ENCODE results near the gene WHRN. TPM values are rescaled to one million over a fixed set of nuclear protein-coding genes. Genes with fewer than 3 reads are reported as not detected.

The WHRN gene
- total RNA-seq, 2 experiments from 2014 or later: 19.9 to 20.5 TPM

DNA sequence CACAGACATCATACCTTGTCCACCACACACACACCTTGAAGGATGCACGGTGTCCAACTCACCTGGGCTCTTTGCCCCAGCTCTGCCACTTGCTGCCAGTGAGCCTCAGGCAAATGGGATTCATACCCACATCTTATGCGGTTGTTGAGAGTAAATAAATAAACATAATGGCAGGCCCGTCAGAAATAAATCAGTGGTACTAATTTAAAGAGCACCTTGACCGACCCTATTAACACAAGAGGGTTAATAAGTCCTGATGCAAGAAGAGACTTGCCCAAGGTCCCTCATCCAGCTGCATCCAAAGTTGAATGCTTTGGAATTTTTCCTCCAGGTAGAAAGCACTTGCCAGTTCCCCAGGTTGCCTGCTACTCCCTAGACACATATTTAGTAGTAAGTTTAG, 105.9 kb downstream of the WHRN start:
- H3K9me3 Mint-ChIP-seq: no peaks in the 10 kb centered on the region
- ChIA-PET CTCF (interaction anchor here (1.0 to 1.4 kb wide), 2 partner anchors 14 to 254 kb away, joined by 3 to 5 read pairs; no protein-coding TSS in a partner anchor), POLR2A (interaction anchor here (0.8 to 2.3 kb wide), 5 partner anchors 12 to 499 kb away, joined by 3 to 13 read pairs (median 8); partner anchors contain the start of gene AKNA)
- intact Hi-C loops (cut with DNase I, micrococcal nuclease): loop anchor here (2.0 to 10.0 kb wide), 4 partner anchors 15 to 1125 kb away; partner anchors contain the start of genes CDC26 (in 1 of the 2) and PRPF4 (in 1 of the 2)
- peaks cover 17% of the 10 kb centered on the region for H3K36me3 Mint-ChIP-seq (ENCODE audit: low read depth)
- DNase-seq: no peak
- Histone ChIP-seq H3K27me3 (ENCODE audit: control insufficient read depth in 1 of 2, insufficient read depth in 2 of 2, low read length in 2 of 2) (no peaks in the 10 kb centered on the region), H3K4me1 (ENCODE audit: insufficient read depth, low read length) (peaks cover 40% of the 10 kb centered on the region), H3K9me3 (ENCODE audit: control insufficient read depth in 1 of 2, insufficient read depth in 1 of 2, low read length in 2 of 2) (no peaks in the 10 kb centered on the region), H3K27ac (ENCODE audit: low read depth in 1 of 2, low read length in 2 of 2) (no peak overlapping the region), H3K36me3 (ENCODE audit: insufficient read depth, low read length) (peaks cover 8% of the 10 kb centered on the region), H3K4me3 (ENCODE audit: low read length) (no peak overlapping the region)
- peak overlapping the region; percentile 56 for H3K4me3 Mint-ChIP-seq
- no peaks in the 10 kb centered on the region for H3K27me3 Mint-ChIP-seq
- peak overlapping the region; percentile 98 for H3K27ac Mint-ChIP-seq
- TF ChIP-seq, protein P1, sequence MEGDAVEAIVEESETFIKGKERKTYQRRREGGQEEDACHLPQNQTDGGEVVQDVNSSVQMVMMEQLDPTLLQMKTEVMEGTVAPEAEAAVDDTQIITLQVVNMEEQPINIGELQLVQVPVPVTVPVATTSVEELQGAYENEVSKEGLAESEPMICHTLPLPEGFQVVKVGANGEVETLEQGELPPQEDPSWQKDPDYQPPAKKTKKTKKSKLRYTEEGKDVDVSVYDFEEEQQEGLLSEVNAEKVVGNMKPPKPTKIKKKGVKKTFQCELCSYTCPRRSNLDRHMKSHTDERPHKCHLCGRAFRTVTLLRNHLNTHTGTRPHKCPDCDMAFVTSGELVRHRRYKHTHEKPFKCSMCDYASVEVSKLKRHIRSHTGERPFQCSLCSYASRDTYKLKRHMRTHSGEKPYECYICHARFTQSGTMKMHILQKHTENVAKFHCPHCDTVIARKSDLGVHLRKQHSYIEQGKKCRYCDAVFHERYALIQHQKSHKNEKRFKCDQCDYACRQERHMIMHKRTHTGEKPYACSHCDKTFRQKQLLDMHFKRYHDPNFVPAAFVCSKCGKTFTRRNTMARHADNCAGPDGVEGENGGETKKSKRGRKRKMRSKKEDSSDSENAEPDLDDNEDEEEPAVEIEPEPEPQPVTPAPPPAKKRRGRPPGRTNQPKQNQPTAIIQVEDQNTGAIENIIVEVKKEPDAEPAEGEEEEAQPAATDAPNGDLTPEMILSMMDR (IDR thresholded peaks at IDR 0.05): no peak
- no peak for ATAC-seq (ENCODE audit: poor library complexity)
- peaks cover 31% of the 10 kb centered on the region for H3K4me1 Mint-ChIP-seq (ENCODE audit: low read depth)

- TF ChIP-seq, protein P1 (IDR thresholded peaks at IDR 0.05): no peak
- CTCF ChIA-PET: interaction anchor here (0.7 to 6.5 kb wide), 6 partner anchors 12 to 255 kb away, joined by 3 to 56 read pairs (median 4); partner anchors contain the start of gene AKNA
- H3K27ac Mint-ChIP-seq: peak overlapping the region; percentile 98
- no peaks in the 10 kb centered on the region for H3K27me3 Mint-ChIP-seq
- peak overlapping the region; percentile 97 for H3K4me3 Mint-ChIP-seq
- ATAC-seq (ENCODE audit: poor library complexity) (peak; percentile 84), DNase-seq (peak; percentile 90 to 98 (median 96))
- peaks cover 53% of the 10 kb centered on the region for H3K4me1 ChIP-seq (ENCODE audit: insufficient read depth, low read length)
- H3K36me3 Mint-ChIP-seq (ENCODE audit: low read depth): peaks cover 20% of the 10 kb centered on the region
- H3K4me1 Mint-ChIP-seq (ENCODE audit: low read depth): peaks cover 45% of the 10 kb centered on the region
- no peaks in the 10 kb centered on the region for H3K27me3 ChIP-seq (ENCODE audit: control insufficient read depth in 1 of 2, insufficient read depth in 2 of 2, low read length in 2 of 2)
- H3K9me3 Mint-ChIP-seq: no peaks in the 10 kb centered on the region
- intact Hi-C loops (cut with DNase I, micrococcal nuclease): loop anchor here (1.0 to 10.0 kb wide), 8 partner anchors 10 to 1123 kb away; partner anchors contain the start of genes CDC26 (in 1 of the 2), PRPF4 (in 1 of the 2) and WHRN (in 1 of the 2)
- POLR2A ChIA-PET: interaction anchor here (0.5 to 6.9 kb wide), 9 partner anchors 13 to 529 kb away, joined by 3 to 135 read pairs (median 4); partner anchors contain the start of genes AKNA and ATP6V1G1
- H3K27ac ChIP-seq (ENCODE audit: low read depth in 1 of 2, low read length in 2 of 2): peak overlapping the region; percentile 93 to 94
- H3K9me3 ChIP-seq (ENCODE audit: control insufficient read depth in 1 of 2, insufficient read depth in 1 of 2, low read length in 2 of 2): no peaks in the 10 kb centered on the region
- H3K36me3 ChIP-seq (ENCODE audit: insufficient read depth, low read length): peaks cover 13% of the 10 kb centered on the region
- peak overlapping the region; percentile 99 for H3K4me3 ChIP-seq (ENCODE audit: low read length)
These were observed 107.2 kb downstream of the WHRN start for GRCh38 chr9:114397848-114398605.

GRCh38 chr9:114397219-114397847, 107.9 kb downstream of the WHRN start:
- DNase-seq: no peak
- intact Hi-C loops (cut with DNase I, micrococcal nuclease): loop anchor here (1.0 to 10.0 kb wide), 6 partner anchors 9 to 1123 kb away; partner anchors contain the start of genes CDC26 (in 1 of the 2) and PRPF4 (in 1 of the 2)

More at GRCh38 chr9:114397219-114397847, 107.9 kb downstream of the WHRN start:
- H3K27me3 Mint-ChIP-seq: no peaks in the 10 kb centered on the region
- H3K4me1 Mint-ChIP-seq (ENCODE audit: low read depth): peaks cover 52% of the 10 kb centered on the region
- ATAC-seq (ENCODE audit: poor library complexity): peak; percentile 2
- peak overlapping the region; percentile 97 for H3K4me3 Mint-ChIP-seq
- H3K36me3 Mint-ChIP-seq (ENCODE audit: low read depth): peaks cover 26% of the 10 kb centered on the region
- no peaks in the 10 kb centered on the region for H3K27me3 ChIP-seq (ENCODE audit: control insufficient read depth in 1 of 2, insufficient read depth in 2 of 2, low read length in 2 of 2)
- no peaks in the 10 kb centered on the region for H3K9me3 ChIP-seq (ENCODE audit: control insufficient read depth in 1 of 2, insufficient read depth in 1 of 2, low read length in 2 of 2)
- H3K9me3 Mint-ChIP-seq: no peaks in the 10 kb centered on the region
- peak overlapping the region; percentile 98 for H3K27ac Mint-ChIP-seq
- peaks cover 13% of the 10 kb centered on the region for H3K36me3 ChIP-seq (ENCODE audit: insufficient read depth, low read length)
- H3K4me1 ChIP-seq (ENCODE audit: insufficient read depth, low read length): peaks cover 60% of the 10 kb centered on the region
- peak overlapping the region; percentile 99 for H3K4me3 ChIP-seq (ENCODE audit: low read length)
- ChIA-PET CTCF (interaction anchor here (1.2 to 6.5 kb wide), 5 partner anchors 12 to 256 kb away, joined by 3 to 56 read pairs (median 5); partner anchors contain the start of gene AKNA), POLR2A (interaction anchor here (0.5 to 6.9 kb wide), 9 partner anchors 12 to 530 kb away, joined by 3 to 135 read pairs (median 4); partner anchors contain the start of genes AKNA and ATP6V1G1)
- H3K27ac ChIP-seq (ENCODE audit: low read depth in 1 of 2, low read length in 2 of 2): peak overlapping the region; percentile 93 to 94
- TF ChIP-seq, protein P1 (IDR thresholded peaks at IDR 0.05): no peak
